Measurements from ENCODE around the gene WNT11. TPM values are rescaled to one million over a fixed set of nuclear protein-coding genes. Genes with fewer than 3 reads are reported as not detected.

The WNT11 gene
- total and polyA plus RNA-seq, 2 of the 13 experiments (the other 11 are each of a cell fraction or from before 2014, with no cell fraction given): 0.34 to 0.66 TPM

DNA sequence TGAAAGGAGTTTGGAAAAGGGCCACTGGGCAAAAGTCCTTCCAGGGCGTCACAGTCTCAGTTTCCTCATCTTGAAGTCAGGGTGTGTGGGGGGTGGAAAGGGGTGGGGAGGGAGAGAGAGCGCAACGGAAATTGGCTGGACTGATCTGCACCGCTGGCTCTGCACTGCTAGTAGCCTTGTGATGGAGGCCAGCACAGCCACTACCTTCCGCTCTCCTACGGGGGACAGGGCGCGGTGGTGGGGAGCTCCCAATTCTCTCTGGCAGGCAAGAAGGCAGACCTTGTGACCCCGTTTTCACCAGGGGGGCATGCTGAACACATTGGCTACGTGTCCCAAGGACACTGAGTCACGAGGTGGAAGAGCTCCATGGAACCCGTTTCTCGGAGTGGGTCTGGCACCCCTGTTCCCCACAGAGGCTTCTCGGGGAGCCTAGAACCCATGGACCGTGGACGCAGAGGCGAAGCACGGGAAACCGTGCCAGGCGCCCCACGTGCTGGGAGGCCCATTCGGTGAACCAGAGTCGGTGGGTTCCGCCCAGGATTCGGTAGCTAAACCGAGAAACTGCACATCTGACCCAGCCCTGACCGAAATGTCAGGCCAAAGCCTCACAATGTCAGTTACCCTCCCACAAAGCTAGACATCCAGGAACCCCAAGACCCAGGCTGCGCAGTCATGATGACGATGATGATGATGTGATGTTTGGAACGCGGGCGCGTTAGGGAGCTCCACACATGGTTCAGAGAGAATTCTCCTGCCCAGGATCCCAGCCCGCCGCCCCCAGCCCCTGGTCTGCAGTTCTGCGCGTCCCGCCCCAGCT, 28.3 kb upstream of the WNT11 start (continued):
- TF ChIP-seq TRAFD1 (CRISPR knock-in tag; IDR thresholded peaks at IDR 0.05; ENCODE audit: borderline replicate concordance): no peak
- TF ChIP-seq CHCHD3 (CRISPR knock-in tag; IDR thresholded peaks at IDR 0.05): no peak
- 0 out of 2 replicates have a peak, but pooled peaks have one; percentile 21 for TF ChIP-seq HOXA5 (CRISPR knock-in tag; IDR thresholded peaks at IDR 0.05)
- no peak for TF ChIP-seq HOXD1 (CRISPR knock-in tag; IDR thresholded peaks at IDR 0.05)
- TF ChIP-seq ZNF232 (CRISPR knock-in tag; IDR thresholded peaks at IDR 0.05; ENCODE audit: borderline replicate concordance): 0 out of 2 replicates have a peak, but pooled peaks have one; percentile 55
- peak in 1 of 2 experiments; percentile 24; a peak in 2 of 4 replicates for TF ChIP-seq POLR2A (IDR thresholded peaks at IDR 0.05; ENCODE audit: insufficient read depth in 1 of 2, low read depth in 2 of 2, low read length in 2 of 2)
- 0 out of 2 replicates have a peak, but pooled peaks have one; percentile 30 for TF ChIP-seq ZNF703 (CRISPR knock-in tag; IDR thresholded peaks at IDR 0.05; ENCODE audit: borderline replicate concordance)
- TF ChIP-seq ZMYM3 (CRISPR knock-in tag; IDR thresholded peaks at IDR 0.05): no peak
- TF ChIP-seq, protein P1, sequence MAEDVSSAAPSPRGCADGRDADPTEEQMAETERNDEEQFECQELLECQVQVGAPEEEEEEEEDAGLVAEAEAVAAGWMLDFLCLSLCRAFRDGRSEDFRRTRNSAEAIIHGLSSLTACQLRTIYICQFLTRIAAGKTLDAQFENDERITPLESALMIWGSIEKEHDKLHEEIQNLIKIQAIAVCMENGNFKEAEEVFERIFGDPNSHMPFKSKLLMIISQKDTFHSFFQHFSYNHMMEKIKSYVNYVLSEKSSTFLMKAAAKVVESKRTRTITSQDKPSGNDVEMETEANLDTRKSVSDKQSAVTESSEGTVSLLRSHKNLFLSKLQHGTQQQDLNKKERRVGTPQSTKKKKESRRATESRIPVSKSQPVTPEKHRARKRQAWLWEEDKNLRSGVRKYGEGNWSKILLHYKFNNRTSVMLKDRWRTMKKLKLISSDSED (CRISPR knock-in tag; IDR thresholded peaks at IDR 0.05): no peak; the same call in 1 of the 2 replicates
- no peak for TF ChIP-seq KLF13 (CRISPR knock-in tag; IDR thresholded peaks at IDR 0.05)
- no peak for TF ChIP-seq ZNF563 (CRISPR knock-in tag; IDR thresholded peaks at IDR 0.05)
- no peak for TF ChIP-seq ATAD3A (CRISPR knock-in tag; IDR thresholded peaks at IDR 0.05)
- TF ChIP-seq ZFP37 (CRISPR knock-in tag; IDR thresholded peaks at IDR 0.05; ENCODE audit: borderline replicate concordance): no peak
- TF ChIP-seq, protein P2, sequence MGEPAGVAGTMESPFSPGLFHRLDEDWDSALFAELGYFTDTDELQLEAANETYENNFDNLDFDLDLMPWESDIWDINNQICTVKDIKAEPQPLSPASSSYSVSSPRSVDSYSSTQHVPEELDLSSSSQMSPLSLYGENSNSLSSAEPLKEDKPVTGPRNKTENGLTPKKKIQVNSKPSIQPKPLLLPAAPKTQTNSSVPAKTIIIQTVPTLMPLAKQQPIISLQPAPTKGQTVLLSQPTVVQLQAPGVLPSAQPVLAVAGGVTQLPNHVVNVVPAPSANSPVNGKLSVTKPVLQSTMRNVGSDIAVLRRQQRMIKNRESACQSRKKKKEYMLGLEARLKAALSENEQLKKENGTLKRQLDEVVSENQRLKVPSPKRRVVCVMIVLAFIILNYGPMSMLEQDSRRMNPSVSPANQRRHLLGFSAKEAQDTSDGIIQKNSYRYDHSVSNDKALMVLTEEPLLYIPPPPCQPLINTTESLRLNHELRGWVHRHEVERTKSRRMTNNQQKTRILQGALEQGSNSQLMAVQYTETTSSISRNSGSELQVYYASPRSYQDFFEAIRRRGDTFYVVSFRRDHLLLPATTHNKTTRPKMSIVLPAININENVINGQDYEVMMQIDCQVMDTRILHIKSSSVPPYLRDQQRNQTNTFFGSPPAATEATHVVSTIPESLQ (CRISPR knock-in tag; conservative IDR thresholded peaks at IDR 0.05): no peak
- TF ChIP-seq, protein P3, sequence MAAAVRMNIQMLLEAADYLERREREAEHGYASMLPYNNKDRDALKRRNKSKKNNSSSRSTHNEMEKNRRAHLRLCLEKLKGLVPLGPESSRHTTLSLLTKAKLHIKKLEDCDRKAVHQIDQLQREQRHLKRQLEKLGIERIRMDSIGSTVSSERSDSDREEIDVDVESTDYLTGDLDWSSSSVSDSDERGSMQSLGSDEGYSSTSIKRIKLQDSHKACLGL (CRISPR knock-in tag; IDR thresholded peaks at IDR 0.05): no peak
- no peak for TF ChIP-seq ZNF329 (CRISPR knock-in tag; IDR thresholded peaks at IDR 0.05; ENCODE audit: low read depth)
- peak; percentile 40; the same call in 1 of the 2 replicates for TF ChIP-seq DMAP1 (CRISPR knock-in tag; IDR thresholded peaks at IDR 0.05)
- TF ChIP-seq KLF9 (CRISPR knock-in tag; IDR thresholded peaks at IDR 0.05; ENCODE audit: low read depth): no peak
- TF ChIP-seq KDM6A (CRISPR knock-in tag; IDR thresholded peaks at IDR 0.05; ENCODE audit: low read depth): no peak
- TF ChIP-seq KLF11 (CRISPR knock-in tag; IDR thresholded peaks at IDR 0.05): no peak
- no peak for TF ChIP-seq ZFP62 (CRISPR knock-in tag; IDR thresholded peaks at IDR 0.05)
- TF ChIP-seq SIX4 (CRISPR knock-in tag; IDR thresholded peaks at IDR 0.05): no peak
- no peak for TF ChIP-seq ZFP36 (IDR thresholded peaks at IDR 0.05; ENCODE audit: borderline replicate concordance, low read depth, low read length, partially characterized antibody)
- TF ChIP-seq ZBTB43 (CRISPR knock-in tag; conservative IDR thresholded peaks at IDR 0.05): no peak
- TF ChIP-seq ZNF234 (CRISPR knock-in tag; conservative IDR thresholded peaks at IDR 0.05): no peak
